HFF-Myc (cell line): ENCODE measurements around the gene MARK2.

Experiments
- DNase-seq: peaks from one replicate; pipeline ENCODE4 v3.0.0-alpha.2; 2011; ENCODE audit warnings: low read depth; ENCODE audit errors: extremely low read depth
- H3K4me3 ChIP-seq: replicated peaks from 2 replicates; pipeline ENCODE4 v1.5.1; 2011; ENCODE audit warnings: low read depth, mild to moderate bottlenecking, control low read depth, low read length
- TF ChIP-seq, protein P1 (sequence below): IDR thresholded peaks from 2 replicates; pipeline ENCODE4 v1.5.1; 2012; ENCODE audit warnings: mild to moderate bottlenecking, low read depth, low read length, control low read depth; ENCODE audit errors: missing control alignments

Gene MARK2

GRCh38 chr11:63914896-63915691 is 76.2 kb downstream of the MARK2 start:
- DNase-seq = no peak
- peak overlapping the region; percentile 76 for H3K4me3 ChIP-seq
- TF ChIP-seq, protein P1, sequence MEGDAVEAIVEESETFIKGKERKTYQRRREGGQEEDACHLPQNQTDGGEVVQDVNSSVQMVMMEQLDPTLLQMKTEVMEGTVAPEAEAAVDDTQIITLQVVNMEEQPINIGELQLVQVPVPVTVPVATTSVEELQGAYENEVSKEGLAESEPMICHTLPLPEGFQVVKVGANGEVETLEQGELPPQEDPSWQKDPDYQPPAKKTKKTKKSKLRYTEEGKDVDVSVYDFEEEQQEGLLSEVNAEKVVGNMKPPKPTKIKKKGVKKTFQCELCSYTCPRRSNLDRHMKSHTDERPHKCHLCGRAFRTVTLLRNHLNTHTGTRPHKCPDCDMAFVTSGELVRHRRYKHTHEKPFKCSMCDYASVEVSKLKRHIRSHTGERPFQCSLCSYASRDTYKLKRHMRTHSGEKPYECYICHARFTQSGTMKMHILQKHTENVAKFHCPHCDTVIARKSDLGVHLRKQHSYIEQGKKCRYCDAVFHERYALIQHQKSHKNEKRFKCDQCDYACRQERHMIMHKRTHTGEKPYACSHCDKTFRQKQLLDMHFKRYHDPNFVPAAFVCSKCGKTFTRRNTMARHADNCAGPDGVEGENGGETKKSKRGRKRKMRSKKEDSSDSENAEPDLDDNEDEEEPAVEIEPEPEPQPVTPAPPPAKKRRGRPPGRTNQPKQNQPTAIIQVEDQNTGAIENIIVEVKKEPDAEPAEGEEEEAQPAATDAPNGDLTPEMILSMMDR = no peak

GRCh38 chr11:63915961-63916836 is 77.3 kb downstream of the MARK2 start:
- TF ChIP-seq, protein P1 = peak; percentile 62
- no peak for DNase-seq
- peak overlapping the region; percentile 76 for H3K4me3 ChIP-seq

- TF ChIP-seq, protein P1 = no peak
- H3K4me3 ChIP-seq = peak within 1 kb of the TSS; percentile 76
- no peak for DNase-seq
Observed at GRCh38 chr11:63916837-63917691, 78.2 kb downstream of the MARK2 start, which contains the start of gene RCOR2. Gene RCOR2, minus strand, starts transcription at chr11:63917164. Its CDS starts 708 bp downstream, at chr11:63916456.

DNA sequence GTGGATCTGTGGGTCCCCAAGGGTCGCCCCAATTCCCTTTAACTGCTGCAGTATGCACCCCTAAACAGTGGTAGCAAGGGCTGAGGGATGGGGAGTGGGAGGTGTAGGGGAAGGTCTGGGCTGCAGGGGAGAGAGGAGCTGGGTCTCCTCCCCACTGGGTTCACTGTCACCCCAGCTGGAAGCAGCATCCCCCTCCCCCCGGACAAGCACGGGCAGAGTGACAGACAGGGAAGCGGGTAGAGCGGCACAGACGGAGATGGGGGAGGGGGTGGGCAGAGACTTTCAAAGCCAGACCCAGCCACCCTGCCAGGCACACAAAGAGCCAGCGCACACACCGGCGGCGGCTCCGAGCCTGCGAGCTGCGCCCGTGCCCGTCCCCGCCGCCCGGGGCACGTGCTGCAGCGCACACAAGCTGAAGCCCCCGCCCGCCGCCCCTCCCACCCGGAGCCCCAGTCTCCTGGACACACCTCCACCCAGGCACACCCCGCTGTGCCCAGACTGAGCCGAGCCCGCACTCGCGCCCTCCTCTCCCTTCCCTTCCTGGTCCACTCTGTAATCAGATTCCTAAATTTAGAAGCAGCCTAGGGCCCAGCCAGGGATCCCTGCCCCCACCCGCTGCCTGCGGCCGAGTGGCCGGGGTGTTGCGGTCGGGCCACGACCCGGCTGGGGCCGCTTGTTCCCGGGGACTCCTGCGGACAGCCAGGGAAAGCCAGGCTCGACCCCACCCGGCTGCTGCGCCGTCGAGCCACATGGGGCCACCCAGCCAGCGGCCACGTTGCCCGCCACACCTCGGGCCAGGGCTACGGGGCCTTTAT is 79.0 kb downstream of the MARK2 start:
- no peak for DNase-seq
- H3K4me3 ChIP-seq = peak overlapping the region; percentile 76
- TF ChIP-seq, protein P1 = no peak

GRCh38 chr11:63918507-63919191 is 79.7 kb downstream of the MARK2 start:
- peak overlapping the region; percentile 76 for H3K4me3 ChIP-seq
- TF ChIP-seq, protein P1 = no peak
- DNase-seq = no peak
